Measurements from ENCODE around the gene NUFIP2.
"Not testable (repeated sequence)": the region's sequence is repeated elsewhere in the genome, so short reads cannot be mapped to it uniquely, and the experiment has no call there.

Gene NUFIP2

DNA sequence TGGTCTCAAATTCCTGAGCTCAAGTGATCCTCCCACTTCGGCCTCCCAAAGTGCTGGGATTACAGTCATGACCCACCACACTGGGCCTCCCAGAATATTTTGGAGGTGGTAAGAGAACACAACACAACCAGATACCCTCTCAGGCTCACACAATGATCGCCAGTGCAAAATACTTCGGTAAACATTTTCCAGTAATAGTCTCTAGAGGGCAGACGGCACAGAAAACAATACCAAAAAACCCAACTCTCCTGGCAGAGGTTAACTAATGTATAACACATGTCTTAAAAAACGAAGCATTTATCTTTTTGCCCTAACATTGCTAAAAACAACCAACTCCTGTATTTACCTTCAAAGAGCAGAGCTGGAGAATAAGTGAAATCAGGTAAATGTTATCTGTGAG is 10.5 kb downstream of the NUFIP2 start:
- in situ Hi-C loops (cut with MboI; ENCODE audit: low pct_unique_long_range_greater_than_20kb, low sequenced_read_pairs) = no loop called here
- no peak for DNase-seq

- in situ Hi-C loops (cut with MboI; ENCODE audit: low pct_unique_long_range_greater_than_20kb, low sequenced_read_pairs) = no loop called here
- DNase-seq = no peak
Observed at GRCh38 chr17:29279397-29280070, 14.4 kb downstream of the NUFIP2 start.

DNA sequence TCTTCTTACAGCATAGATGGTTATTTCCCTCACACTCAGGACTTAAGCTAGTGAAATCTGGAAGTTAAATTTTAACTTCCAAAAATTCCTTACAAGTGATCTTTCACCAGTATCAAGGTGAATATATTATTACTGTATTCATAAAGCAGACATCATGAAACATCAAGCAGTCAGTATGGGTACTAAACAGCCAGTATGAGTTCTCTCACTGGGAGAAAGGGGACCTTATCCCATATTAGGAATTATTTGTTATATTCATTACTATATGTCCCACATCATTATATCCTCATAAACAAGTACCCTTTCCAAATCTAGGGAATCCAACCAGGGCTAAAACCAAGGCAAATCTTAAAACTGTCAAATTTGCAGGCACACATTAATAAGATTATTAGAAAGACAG is 15.3 kb downstream of the NUFIP2 start:
- in situ Hi-C loops (cut with MboI; ENCODE audit: low pct_unique_long_range_greater_than_20kb, low sequenced_read_pairs) = no loop called here
- DNase-seq = no peak

DNA sequence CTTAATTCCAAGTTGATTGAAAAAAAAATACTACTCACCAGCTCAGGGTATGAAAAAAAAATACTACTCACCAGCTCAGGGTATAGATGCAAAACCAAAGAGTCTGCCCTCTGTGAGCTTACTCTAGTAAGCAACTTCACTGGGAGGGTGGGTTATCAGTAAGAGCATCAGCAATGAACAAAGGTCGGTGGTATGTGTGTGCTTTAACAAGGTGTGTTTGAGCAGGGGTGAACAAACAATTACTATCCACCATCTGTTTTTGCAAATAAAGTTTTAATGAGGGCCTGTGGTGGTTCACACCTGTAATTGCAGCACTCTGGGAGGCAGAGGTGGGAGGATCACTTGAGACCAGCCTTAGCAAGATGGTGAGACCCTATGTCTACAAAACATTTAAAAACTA is 20.0 kb downstream of the NUFIP2 start:
- in situ Hi-C loops (cut with MboI; ENCODE audit: low pct_unique_long_range_greater_than_20kb, low sequenced_read_pairs) = no loop called here
- no peak for DNase-seq

DNA sequence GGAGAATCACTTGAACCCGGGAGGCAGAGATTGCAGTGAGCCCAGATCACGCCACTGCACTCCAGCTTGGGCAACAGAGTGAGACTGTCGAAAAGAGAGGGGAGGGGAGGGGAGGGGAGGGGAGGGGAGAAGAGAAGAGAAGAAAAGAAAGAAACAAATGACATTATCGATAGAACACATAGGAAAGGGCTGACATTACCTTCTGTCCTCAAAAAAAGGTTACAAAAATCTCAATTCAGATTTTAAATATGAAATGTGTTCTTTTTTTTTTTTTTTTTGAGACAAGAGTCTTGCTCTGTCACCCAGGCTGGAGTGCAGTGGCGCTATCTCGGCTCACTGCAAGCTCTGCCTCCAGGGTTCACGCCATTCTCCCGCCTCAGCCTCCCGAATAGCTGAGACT is 22.0 kb downstream of the NUFIP2 start:
- DNase-seq; in situ Hi-C loops (cut with MboI; ENCODE audit: low pct_unique_long_range_greater_than_20kb, low sequenced_read_pairs): not testable (repeated sequence)

GRCh38 chr17:29263916-29264315 is 30.0 kb downstream of the NUFIP2 start:
- DNase-seq = no peak
- in situ Hi-C loops (cut with MboI; ENCODE audit: low pct_unique_long_range_greater_than_20kb, low sequenced_read_pairs) = no loop called here

GRCh38 chr17:29257756-29258155 is 36.2 kb downstream of the NUFIP2 start:
- no peak for DNase-seq
- in situ Hi-C loops (cut with MboI; ENCODE audit: low pct_unique_long_range_greater_than_20kb, low sequenced_read_pairs) = no loop called here

GRCh38 chr17:29256735-29257466 is 37.0 kb downstream of the NUFIP2 start:
- no peak for DNase-seq
- in situ Hi-C loops (cut with MboI; ENCODE audit: low pct_unique_long_range_greater_than_20kb, low sequenced_read_pairs) = no loop called here

DNA sequence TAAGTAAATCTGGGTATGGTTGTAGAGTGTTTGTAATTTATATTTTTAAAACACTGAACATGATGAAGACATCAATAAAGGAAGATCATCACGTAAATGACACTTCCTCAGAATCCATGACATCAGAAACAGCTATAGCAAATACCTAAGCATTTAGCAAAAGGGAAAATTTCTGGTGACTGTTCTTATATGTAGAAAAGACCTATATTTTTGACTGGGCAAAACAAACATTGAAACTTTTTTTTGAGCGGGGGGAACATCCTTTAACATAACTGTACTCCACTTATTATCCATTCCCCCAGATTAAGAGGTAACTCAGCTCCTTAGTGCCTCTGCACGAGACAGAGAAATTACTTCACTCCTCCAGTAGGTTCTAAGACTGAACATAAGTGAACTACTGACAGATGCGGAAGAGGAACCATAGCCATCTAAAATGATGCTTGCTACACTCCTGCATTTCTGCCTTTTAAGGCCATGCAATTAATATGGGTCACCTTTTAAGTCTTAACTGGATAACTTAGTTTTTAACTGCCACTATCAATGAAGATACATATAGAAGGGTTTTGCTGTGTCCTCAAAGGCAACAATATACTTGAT is 37.9 kb downstream of the NUFIP2 start:
- no peak for DNase-seq
- in situ Hi-C loops (cut with MboI; ENCODE audit: low pct_unique_long_range_greater_than_20kb, low sequenced_read_pairs) = no loop called here

- no peak for DNase-seq
- in situ Hi-C loops (cut with MboI; ENCODE audit: low pct_unique_long_range_greater_than_20kb, low sequenced_read_pairs) = no loop called here
Observed at GRCh38 chr17:29253037-29253436, 40.9 kb downstream of the NUFIP2 start.

DNA sequence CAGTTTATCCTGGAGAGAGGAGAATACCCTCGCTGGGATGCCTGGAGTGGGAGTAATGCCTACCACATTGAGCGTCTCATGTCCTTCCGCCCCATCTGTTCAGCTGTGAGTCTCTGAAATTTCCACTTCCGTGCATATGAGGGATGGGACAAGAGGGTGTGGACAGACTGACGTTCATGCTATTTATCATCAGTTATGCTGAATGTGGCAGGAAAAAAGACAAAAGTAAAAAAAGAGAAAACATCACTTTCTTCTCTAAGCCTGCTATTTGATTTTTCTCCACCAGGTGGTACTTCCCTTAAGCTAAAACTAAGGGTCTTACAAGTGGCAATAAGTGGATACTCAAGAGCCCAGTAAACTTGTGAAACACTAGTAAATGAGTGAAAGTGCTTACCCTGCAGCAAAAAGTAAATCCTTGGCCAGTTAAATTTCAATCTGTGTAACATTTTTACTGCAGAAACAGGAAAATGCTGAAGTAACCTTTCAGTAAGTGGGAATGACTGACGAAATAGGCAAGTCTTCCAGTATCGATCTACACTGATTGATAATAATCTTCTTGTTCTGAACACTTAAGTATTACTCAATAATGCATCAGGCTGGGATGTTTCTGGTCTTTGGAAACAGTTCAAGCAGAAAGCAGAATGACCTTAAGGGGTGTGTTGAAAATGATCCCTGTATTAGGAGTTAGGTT is 41.7 kb downstream of the NUFIP2 start:
- in situ Hi-C loops (cut with MboI; ENCODE audit: low pct_unique_long_range_greater_than_20kb, low sequenced_read_pairs) = no loop called here
- peak; percentile 48 for DNase-seq

GRCh38 chr17:29251184-29251583 is 42.8 kb downstream of the NUFIP2 start:
- in situ Hi-C loops (cut with MboI; ENCODE audit: low pct_unique_long_range_greater_than_20kb, low sequenced_read_pairs) = no loop called here
- DNase-seq = no peak

DNA sequence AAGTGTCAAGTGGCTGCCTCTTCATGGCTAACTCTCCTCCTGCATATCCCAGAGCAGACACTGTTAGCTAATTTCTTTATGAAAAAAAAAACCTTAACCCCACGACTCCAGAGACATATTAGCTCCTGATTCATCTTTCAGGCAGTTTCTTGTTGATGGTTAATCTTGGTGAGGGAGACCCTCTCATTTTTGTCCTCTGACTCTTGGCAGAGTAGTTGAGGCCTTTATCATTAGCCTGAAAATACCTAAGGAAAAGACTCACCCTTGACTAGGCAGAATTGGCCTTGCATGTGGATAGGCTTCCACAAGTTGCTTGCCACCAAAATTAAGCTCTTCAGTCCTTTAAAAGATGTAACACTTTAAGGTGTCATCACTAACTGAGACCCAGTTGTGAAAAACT is 43.3 kb downstream of the NUFIP2 start:
- in situ Hi-C loops (cut with MboI; ENCODE audit: low pct_unique_long_range_greater_than_20kb, low sequenced_read_pairs) = no loop called here

DNA sequence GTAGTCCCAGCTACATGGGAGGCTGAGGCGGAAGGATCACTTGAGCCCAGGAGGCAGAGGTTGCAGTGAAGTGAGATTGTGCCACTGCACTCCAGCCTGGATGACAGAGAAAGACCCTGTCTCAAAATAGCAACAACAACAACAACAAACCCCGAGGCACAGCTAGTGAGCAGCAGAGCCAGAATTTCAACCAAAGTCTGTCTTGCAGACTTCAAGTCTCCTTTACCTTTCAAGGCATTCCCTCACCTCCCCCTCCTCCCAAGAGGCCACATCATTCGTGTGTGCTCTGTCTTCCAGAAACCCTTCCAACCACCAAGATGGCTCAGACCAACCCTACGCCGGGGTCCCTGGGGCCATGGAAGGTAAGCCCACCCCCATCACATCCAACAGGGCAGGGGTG is 45.1 kb downstream of the NUFIP2 start:
- in situ Hi-C loops (cut with MboI; ENCODE audit: low pct_unique_long_range_greater_than_20kb, low sequenced_read_pairs) = no loop called here
- DNase-seq = no peak

More for the DNA sequence above, 43.3 kb downstream of the NUFIP2 start:
- no peak for DNase-seq

DNA sequence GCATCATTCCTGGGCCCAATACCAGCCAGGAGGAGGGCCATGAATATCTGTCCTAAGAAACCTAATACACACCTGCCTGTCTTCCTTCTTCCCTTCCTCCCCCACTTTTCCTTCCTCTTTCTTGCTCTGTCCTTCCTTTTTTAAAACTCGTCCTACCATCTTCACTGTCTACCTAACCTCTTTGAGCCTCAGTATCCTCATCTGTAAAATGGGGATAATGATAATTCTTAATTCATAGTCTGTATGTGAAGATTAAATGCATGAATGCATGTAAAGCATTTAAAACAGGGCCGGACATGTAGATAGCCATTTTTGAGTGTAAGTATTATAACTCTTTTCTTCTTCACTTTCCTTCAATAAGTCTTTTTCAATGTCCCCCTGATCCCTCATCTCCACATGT is 46.7 kb downstream of the NUFIP2 start:
- no peak for DNase-seq
- in situ Hi-C loops (cut with MboI; ENCODE audit: low pct_unique_long_range_greater_than_20kb, low sequenced_read_pairs) = no loop called here

GRCh38 chr17:29246628-29247027 is 47.3 kb downstream of the NUFIP2 start, which contains the start of gene CRYBA1:
CRYBA1 (plus strand) TSS chr17:29246859; CDS start chr17:29246864, 5 bp downstream.
- in situ Hi-C loops (cut with MboI; ENCODE audit: low pct_unique_long_range_greater_than_20kb, low sequenced_read_pairs) = no loop called here
- DNase-seq = no peak

DNA sequence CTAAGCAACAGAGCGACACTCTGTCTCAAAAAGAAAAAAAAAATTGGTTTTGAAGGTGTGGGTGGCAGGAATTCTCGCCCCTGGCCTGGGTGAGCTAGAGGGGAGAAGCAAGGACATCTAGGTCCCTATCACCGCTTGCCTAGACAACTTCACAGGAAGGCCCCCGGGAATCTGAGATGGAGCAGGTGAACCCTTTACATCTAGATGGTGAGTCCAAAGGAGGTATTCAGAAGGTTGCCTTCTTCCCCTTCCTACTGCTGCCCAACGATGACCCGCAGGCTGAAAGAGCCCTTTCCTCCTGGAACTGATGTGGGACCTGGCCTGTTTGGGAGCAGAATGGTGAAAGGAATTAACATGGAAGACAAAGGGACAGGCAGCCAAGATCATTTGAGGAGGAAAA is 48.5 kb downstream of the NUFIP2 start:
- in situ Hi-C loops (cut with MboI; ENCODE audit: low pct_unique_long_range_greater_than_20kb, low sequenced_read_pairs) = no loop called here
- DNase-seq = no peak

- in situ Hi-C loops (cut with MboI; ENCODE audit: low pct_unique_long_range_greater_than_20kb, low sequenced_read_pairs) = no loop called here
- DNase-seq = peak; percentile 29
Observed at GRCh38 chr17:29243792-29244191, 50.2 kb downstream of the NUFIP2 start.

- in situ Hi-C loops (cut with MboI; ENCODE audit: low pct_unique_long_range_greater_than_20kb, low sequenced_read_pairs) = no loop called here
- DNase-seq = no peak
Observed at GRCh38 chr17:29242790-29243189, 51.2 kb downstream of the NUFIP2 start.

DNA sequence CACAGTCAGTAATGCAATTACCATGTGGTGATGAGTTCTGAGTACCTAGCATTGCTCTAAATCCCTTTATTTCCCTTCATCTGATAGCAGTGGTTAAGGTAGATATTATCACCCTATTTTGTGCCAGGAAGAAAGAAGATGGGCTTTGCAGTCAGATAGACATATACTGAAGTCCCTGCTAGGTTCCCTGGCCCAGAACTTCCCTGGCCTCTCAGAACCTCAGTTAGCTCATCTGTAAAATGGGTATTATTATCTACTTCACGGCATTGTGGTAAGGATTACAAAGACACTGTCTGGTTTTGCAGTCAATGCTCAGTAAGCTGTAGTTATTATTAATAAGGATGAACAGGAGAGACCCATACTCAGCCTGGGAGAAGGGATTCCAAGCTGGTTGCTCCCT is 51.9 kb downstream of the NUFIP2 start:
- in situ Hi-C loops (cut with MboI; ENCODE audit: low pct_unique_long_range_greater_than_20kb, low sequenced_read_pairs) = no loop called here
- no peak for DNase-seq
